GM19468 (cell line): ENCODE measurements around the gene GAP43.

Source experiments
- ATAC-seq: cut with Tn5 transposase; IDR thresholded peaks from one replicate; pipeline ENCODE4 v1.9.1; 2021; ENCODE audit warnings: mild to moderate bottlenecking, moderate library complexity, moderate number of reproducible peaks; ENCODE audit not compliant: unreplicated experiment; ENCODE audit errors: extremely low read depth

GAP43 gene

DNA sequence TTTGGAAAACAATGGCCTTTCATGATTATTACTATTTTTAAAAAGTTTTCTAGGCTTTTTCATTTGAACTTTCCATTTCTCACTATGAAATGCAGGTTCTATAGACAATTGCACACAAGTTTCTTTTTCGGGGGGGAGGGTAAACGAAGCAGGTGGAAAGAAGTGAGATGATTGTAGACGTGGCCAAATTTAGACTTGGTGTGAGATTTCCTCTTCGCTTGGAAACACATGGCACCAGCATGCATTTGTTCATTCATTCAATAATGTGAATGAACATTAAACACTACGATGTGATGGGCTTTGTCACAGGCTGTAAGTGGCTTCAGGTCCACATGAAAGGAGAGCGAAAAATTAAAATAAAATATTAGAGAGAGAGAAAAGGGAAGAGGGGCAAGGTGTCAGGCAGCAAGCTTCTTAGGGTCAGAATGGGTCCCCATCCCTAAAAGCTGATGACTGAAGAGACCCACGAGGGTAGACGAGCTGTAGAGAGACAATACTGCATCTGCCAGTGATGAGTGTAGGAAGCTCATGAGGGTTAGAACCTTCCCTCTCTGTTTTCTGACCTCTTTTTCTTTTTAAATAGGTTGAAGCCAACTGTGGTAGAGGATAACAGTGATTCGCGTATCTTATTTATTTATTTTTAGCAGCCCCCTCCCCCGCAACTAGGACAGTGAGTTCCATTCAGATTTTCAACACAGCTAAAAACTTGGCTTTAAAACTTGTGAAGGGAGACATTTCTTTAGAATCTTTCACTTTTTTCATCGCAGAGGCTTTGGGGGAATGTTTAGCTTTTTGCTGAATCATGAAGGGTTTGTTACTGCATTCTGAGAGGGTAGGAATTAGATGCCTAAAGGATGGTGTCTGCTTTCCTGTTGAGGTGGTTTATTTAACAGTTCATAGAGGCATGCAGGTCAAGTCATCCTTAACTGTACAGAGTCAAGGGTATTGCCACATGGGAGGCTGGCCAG is 36.2 kb downstream of the GAP43 start:
- ATAC-seq, result peak; percentile 2

DNA sequence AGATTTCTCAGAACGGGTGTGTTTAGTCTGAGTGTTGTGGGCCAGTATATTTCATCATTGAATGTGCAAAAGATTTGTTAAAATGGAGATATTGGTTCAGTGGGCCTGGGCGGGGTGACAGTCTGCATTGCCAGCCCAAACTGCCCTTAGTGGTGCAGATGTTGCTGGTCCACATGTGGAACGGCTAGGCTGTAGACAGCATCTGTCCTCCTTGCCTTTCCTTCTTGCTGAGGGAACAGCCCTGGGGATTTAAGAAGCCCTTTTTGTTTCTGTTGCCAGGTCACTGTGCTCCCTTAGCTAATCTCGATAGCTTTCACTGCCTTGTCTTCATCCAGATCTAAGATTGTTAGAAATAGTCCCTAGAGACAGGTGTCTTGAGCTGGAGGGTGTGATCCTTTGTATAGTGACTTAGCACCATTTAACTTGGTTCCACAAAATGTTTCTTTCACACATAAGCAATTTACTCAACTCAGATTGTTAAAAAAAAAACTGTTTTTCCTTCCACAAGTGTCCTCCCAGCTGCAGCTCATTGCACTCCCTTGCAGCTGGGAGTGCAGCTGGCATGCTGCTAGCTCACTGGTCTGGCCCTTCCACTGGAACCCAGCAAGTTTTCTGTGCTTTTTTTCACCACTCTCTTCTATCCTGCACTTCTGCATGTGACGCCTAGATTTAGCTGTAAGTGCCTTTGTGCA is 37.5 kb downstream of the GAP43 start:
- ATAC-seq, result no peak

DNA sequence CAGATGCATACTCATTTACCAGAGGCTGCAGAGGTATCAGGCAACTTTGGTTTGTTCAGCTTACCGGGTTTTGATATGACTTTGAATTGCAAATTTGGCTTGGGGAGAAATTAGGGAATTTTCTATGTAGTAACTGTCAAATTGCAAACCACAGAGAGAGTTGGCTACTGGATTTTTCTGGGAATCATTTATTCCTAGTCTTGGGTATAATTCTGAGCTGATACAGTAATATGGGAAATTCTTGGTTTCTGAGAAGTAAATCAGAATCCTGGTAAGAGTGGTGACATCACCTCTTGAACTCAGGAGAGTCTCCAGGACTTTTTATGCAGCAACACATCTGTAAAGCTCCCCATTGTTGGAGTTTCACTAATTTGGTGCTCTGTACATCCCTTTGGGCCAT is 39.0 kb downstream of the GAP43 start:
- no peak for ATAC-seq

DNA sequence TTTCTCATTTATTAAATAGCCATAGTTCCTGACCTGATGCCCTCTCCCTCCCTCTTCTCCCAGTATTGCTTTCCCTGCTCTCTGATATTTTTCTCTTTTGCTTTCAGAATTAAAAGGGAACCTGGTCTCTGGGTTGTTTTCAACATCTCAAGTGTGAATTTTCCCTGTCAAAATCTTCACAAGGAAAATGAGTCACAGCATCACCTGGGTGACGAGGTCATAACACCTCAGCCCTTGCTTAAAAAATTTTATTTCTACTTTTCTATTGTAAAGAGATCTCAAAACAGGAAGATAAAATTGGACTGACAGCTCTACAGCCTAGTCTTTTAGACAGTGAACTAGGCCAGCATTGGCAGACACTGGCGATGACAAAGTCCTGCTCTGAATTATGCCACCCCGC is 40.1 kb downstream of the GAP43 start:
- ATAC-seq, result no peak

DNA sequence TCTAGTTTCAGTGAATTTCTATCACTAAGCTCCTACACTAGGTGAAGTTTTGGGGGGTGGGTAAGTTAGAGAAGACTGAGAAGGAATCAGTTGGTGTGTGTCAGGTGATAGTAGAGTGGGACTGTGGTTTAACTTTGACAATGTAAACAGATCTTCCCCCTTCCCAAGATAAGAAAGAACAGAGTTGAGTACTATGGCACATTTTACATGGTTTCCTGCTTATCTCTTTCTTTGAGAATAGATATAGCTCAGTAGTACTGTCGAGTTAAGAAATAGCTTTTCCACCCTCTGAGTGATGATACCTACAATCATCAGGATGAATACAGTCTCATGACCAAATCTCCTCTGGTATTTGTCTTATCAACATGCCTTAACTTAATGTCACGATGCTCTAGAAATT is 42.8 kb downstream of the GAP43 start:
- ATAC-seq, result no peak

DNA sequence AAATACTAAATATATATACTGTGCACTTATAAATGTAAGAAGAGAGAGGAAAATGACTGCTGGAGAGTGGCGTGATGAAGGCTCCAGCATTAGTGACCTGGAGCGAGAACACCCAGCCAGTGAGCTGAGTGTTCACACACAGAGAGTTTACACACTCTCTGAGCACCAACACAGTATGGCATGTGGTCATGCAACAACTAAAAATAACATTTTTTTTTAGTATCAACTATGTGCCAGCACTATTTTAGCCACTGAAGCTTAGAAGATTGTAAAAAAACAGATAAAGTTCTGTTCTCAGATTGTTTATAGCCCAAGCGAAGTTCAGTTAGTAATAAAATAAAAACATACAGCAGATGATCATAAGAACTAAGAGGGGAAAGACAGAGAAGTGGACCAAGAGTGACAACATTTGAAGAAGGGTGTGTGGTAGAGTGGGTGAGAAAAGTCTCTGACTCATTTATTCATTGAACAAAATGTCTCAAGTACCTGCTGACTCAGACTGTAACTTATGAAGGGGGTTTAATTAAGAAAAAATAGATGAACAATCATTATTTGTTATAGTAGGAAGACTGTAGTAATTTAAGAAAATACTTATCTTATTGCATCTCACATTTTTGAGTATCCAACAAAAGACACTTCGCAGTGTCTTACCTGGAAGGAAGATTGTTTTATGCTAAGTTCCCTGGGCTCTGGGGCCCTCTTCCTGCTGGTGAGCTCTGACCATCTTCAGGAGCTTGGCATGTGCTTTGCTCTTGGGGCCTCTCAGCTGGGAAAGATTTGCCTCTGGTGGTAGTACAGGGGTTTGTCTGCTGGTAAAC is 43.8 kb downstream of the GAP43 start:
- ATAC-seq, result no peak

DNA sequence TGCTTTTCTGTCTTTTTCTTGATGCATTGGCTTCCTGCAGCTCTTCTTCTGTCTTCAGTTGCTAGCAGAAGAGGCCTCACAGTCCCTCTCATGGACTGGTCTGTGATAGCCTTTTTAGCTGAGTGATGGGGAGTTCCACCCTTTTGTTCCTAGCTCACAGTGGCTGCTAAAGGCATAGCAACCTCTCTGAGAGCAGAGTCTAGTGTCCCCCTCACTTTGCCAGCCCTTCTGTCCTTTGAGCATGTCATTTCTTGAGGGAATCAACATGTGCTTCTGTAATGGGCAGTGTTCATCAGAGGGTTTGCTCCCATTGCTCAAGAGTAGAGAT is 44.4 kb downstream of the GAP43 start:
- ATAC-seq, result no peak

DNA sequence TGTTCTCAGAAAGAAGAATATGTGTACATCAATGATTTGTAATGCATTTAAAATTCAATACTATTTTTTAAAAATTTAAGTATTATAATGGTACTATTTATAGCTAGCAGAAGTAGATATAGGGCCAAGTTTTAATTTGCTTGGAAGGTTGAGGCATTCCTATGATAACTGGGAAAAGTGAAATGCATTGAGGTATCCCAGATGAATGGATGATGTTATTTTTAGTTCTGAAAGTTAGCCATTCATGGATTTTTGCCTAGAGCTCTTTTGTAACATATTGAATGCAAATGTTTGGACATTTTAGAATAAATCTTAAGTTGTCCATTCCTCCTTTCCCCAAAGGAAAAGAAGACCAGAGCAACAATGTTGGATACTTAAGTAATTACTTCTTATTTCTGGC is 47.6 kb downstream of the GAP43 start:
- ATAC-seq, result no peak

DNA sequence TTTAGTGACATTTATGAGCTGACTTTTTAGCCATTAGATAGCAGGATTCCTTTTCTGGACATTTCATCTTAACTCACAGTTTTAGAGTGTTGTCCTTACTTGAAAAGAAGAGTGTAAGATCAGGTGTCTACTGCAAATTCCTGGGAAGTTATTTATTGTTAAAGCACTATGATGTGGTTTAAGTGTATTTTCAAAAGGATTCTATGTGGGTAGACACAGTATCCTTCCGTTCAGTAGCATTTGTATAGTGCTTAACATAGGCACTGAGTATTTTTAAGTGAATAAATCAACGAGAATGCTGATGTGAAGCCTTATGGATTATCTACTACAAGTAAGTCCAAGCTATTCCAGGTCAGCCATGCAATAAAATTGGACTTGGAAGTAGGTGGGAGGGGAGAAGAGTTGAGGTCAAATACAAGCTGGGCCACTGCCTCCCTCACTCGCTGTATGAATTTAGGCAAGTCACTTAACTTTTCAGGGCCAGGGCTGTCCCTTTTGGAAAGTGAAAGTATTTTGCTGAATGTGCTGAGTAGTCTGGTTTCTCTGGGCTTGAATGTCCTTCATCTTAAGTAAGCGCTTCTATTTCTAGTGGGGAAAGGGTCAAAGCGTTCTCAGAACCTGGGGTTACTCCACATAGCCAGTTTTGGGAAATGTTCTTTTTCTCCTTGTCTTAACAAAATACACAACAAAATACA is 48.6 kb downstream of the GAP43 start:
- no peak for ATAC-seq

DNA sequence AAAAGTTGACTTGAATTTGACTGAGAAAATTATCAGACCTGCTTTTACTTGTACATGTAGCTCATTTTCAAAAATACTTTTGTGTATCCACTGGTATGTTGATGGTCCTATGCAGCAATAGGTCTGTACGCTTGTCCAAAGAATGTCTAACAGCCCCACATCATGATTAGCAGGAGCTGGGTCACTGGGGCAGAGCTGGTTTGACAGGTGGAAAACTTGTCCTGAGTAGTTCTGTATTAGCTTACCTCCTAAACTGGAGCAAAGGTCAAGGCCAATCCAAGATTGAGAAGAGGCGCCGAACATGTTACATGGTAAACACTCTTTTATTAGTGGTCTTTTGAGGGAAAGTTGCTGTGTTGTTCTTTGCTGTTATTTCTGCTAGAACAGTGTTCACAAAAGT is 50.6 kb downstream of the GAP43 start:
- no peak for ATAC-seq

DNA sequence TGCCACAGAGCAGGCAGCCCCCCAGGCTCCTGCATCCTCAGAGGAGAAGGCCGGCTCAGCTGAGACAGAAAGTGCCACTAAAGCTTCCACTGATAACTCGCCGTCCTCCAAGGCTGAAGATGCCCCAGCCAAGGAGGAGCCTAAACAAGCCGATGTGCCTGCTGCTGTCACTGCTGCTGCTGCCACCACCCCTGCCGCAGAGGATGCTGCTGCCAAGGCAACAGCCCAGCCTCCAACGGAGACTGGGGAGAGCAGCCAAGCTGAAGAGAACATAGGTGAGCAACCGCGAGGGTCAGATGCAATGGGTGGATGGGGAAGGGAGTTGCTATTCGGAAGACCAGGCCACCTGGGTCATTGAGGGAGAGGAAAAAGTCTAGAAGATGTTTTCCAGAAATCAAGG is 53.0 kb downstream of the GAP43 start:
- ATAC-seq, result no peak

DNA sequence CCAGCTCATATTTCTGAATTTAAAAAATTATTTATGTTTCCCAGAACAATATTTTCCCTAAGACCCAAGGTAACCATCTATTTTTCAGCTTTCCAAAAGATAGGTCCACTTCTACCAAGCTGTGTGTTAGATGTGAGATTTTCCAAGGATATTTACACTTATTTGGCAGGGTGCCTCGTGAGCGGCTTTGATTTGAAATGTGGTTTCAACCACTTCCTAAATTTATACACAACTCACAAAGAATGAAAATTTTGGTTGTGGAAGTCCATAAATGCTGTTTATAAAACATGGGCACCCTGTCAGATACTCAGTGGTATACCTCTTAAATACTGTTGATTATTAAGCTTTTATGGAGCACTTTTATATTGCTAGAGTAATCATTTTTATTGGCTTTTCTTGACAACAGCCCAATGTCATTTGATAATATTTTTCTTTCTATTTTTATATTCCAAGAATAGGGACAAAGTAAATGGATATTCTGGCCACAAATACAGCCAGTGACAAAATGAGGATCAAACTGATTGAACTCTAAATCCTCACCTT is 57.6 kb downstream of the GAP43 start:
- no peak for ATAC-seq

DNA sequence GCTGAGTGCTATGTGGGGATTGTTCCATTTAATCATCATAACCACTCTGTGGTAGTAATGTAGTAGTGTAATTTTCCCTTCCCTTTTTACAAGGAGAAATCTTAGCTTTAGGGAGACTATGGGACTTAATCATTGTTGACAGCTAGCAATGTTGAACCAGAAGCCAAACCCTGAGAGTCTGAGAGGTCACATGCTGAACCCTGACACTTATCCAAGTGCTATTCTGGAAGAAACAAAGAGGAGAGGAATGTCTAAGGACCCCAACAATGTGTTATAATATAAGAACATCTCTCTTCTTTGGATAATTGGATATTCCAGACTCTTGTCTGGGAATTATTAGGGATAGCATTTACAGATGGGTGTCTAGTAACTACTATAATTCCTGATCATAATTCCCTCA is 58.4 kb downstream of the GAP43 start:
- ATAC-seq, result no peak

DNA sequence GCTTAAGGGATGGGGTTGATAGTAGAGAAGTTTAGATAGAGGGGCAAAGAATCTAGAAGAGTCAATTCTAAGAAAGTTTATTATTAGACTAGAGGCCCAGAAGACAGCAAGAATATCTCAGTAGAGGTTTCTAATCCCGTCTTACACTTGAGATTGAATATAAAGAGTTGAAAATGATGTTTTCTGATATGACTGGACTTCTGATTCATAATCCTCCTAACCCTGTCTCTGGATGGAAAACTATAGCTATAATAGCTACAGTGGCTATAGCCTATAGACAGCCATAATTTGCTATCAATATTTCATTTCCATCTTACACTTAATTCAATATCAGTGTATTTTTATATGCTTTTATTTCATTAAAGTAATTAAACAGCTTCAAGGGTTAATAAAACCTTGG is 60.0 kb downstream of the GAP43 start:
- ATAC-seq, result no peak

DNA sequence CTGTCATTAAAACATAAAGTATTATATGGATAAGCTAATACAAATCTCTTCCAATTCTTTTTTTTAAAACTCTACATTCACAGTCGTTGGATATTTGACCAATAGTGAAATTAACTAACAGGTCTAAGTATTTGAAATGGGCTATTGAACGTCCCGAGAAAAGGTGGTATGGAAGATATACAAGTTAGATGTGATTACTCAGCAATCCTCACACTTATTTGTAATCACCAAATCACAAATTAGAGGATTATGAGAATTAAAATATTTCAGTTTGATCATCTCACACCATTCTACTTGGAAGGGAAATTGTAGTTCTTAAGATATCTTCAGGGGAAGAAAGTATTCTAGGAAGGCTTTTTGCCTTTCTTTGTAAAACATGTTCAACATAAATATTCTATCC is 60.5 kb downstream of the GAP43 start:
- ATAC-seq, result no peak

DNA sequence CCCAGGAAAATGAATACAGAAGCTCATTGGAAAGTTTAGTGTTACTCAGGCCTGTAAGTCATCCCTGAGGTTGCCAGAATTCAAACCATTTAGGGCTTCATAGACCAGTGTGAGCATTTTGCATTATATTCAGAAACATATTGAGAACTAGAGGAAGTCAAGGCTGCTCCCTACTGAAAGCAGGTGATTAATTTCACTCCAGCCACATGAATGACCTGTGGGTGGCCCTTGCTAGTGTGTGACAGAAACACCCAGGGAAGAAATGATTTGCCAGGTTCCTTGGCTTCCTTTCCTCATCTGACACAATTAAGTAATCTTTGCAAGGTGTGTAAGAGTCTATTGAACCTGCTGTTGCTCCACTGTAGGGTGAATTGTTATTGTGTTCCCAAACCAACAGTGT is 61.8 kb downstream of the GAP43 start:
- no peak for ATAC-seq

DNA sequence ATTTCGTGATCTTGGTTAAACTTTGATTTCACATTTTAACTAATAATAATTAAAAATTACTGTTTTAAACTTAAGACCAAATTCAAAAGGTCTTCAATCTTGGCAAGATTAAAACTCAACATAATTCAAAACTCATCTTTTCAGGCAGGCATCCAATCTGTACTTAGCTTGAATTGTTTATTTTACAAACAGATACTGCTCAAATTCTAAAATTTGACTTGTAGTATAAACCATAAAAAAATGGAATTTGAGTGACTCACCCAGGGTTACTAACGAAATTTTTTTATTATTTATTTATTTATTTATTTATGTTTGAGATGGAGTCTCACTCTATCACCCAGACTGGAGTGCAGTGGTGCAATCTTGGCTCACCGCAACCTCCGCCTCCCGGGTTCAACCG is 64.4 kb downstream of the GAP43 start:
- no peak for ATAC-seq

DNA sequence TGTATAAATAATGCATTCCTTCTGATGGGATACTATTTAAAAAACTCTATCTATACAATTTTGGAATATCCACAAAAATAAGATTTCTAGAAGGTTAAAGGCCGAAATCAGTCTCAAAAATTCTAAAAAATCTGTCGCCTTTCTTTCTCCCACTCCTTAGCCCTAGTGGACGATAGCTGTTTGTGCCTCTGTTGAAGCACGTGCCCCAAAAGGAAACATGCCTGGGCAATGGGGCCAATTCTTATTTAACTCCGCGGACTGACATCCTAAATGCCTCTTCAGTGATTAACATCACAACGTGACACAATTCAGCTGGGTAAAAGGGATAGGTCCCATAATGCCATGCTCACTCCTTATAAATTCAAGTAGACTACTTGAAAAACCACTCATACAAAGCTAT is 65.1 kb downstream of the GAP43 start:
- ATAC-seq, result no peak

DNA sequence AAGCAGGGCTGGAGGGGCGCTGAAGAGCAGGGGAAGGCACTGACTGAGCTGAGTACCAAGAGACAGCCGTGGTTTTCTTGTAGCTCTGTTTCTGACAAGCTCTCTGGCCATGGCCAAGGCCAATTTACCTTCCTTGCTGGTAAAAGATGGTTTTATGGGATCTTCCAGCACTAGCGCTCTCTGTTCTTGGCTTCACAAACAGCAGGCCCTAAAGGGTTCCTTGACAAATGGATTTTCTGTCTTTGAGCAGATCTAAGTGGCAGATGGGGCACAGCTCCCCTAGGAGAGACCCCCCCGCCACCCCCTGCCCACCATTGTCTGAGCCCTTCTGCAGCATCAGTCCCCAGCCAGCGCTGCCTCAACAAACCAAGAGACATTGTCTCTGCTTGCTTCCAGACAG is 66.6 kb downstream of the GAP43 start:
- no peak for ATAC-seq

DNA sequence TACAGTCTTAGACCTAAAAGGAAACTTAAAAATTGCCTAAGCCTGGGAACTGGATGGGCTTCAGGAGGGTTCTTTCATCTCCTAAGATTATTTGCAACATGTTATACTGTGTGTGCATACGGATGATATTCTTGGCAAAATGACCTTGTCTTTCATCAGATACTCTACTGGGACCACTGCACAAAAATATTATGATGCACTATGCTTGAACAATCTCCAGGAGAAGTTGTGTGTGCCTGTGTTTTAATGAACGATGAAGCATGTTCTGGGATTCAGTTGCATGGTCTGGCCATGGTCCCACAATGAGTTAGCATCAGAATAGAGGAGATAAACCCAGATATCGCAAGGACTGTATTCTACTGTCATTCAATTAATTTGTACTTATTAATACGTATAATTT is 68.7 kb downstream of the GAP43 start:
- no peak for ATAC-seq
